Measurements from ENCODE around the gene VPS29. TPM values are rescaled to one million over a fixed set of nuclear protein-coding genes. Genes with fewer than 3 reads are reported as not detected.
A peak's percentile ranks its signal among the peaks of the same experiment; 100 is the strongest.
"Not testable (repeated sequence)": the region's sequence is repeated elsewhere in the genome, so short reads cannot be mapped to it uniquely, and the experiment has no call there.

The VPS29 gene
- total and polyA plus RNA-seq, 2 experiments from 2014 or later = 61.2 to 206 TPM

GRCh38 chr12:110531741-110532333 is 29.9 kb upstream of the VPS29 start:
- H3K4me2 ChIP-seq (ENCODE audit: unreplicated experiment) = no peak overlapping the region
- peaks cover 7% of the 10 kb centered on the region; the same call in 1 of the 2 replicates for H3K36me3 ChIP-seq (ENCODE audit: low read depth)
- no peaks in the 10 kb centered on the region; the same call in 1 of the 2 replicates for H4K20me1 ChIP-seq (ENCODE audit: insufficient read depth)
- in situ Hi-C loops (cut with MboI) = no loop called here
- peaks cover 9% of the 10 kb centered on the region; the same call in 1 of the 2 replicates for H3F3A ChIP-seq (ENCODE audit: insufficient read depth)
- WGBS, 2 experiments (ENCODE audit: low coverage in 1 of 2, low lambda C conversion rate in 2 of 2, missing lambda C conversion rate in 2 of 2) = 49% methylated on average over 2 of the region's 2 CpGs
- H2AFZ ChIP-seq = no peak overlapping the region
- no peaks in the 10 kb centered on the region for H3K9me2 ChIP-seq (ENCODE audit: insufficient read depth)
- no peaks in the 10 kb centered on the region for H3K79me2 ChIP-seq (ENCODE audit: insufficient read depth)
- H3K9me3 ChIP-seq (ENCODE audit: low read depth) = no peaks in the 10 kb centered on the region
- H3K4me3 ChIP-seq = no peak overlapping the region
- TF ChIP-seq EZH2phosphoT487 (IDR thresholded peaks at IDR 0.05; ENCODE audit: insufficient read depth, low read depth) = no peak
- TF ChIP-seq EZH2 (IDR thresholded peaks at IDR 0.05; ENCODE audit: insufficient read depth, poor library complexity, severe bottlenecking) = no peak
- no peak overlapping the region for H3K9ac ChIP-seq
- no peak overlapping the region for H3K27ac ChIP-seq
- H3K27me3 ChIP-seq (replicated peaks; ENCODE audit: insufficient read depth) = no peaks in the 10 kb centered on the region
- peak; percentile 70 for DNase-seq
- H3K4me1 ChIP-seq (ENCODE audit: insufficient read depth) = peaks cover 12% of the 10 kb centered on the region

GRCh38 chr12:110530511-110530910 is 28.6 kb upstream of the VPS29 start:
- Histone ChIP-seq H3K4me3 (no peak overlapping the region), H2AFZ (no peak overlapping the region), H3K4me2 (ENCODE audit: unreplicated experiment) (no peak overlapping the region), H3K27ac (no peak overlapping the region), H3K36me3 (ENCODE audit: low read depth) (no peaks in the 10 kb centered on the region), H3K79me2 (ENCODE audit: insufficient read depth) (no peaks in the 10 kb centered on the region), H3K4me1 (ENCODE audit: insufficient read depth) (peaks cover 12% of the 10 kb centered on the region), H3F3A (ENCODE audit: insufficient read depth) (peaks cover 9% of the 10 kb centered on the region; the same call in 1 of the 2 replicates), H4K20me1 (ENCODE audit: insufficient read depth) (no peaks in the 10 kb centered on the region; the same call in 1 of the 2 replicates), H3K9me3 (ENCODE audit: low read depth) (no peaks in the 10 kb centered on the region), H3K9ac (no peak overlapping the region), H3K9me2 (ENCODE audit: insufficient read depth) (no peaks in the 10 kb centered on the region), H3K27me3 (replicated peaks; ENCODE audit: insufficient read depth) (no peaks in the 10 kb centered on the region)
- TF ChIP-seq EZH2 (IDR thresholded peaks at IDR 0.05; ENCODE audit: insufficient read depth, poor library complexity, severe bottlenecking) (no peak), EZH2phosphoT487 (IDR thresholded peaks at IDR 0.05; ENCODE audit: insufficient read depth, low read depth) (no peak)
- no peak for DNase-seq
- 94 to 96% methylated on average over 2 of the region's 2 CpGs for WGBS, 2 experiments (ENCODE audit: low coverage in 1 of 2, low lambda C conversion rate in 2 of 2, missing lambda C conversion rate in 2 of 2)
- in situ Hi-C loops (cut with MboI) = no loop called here

- H2AFZ ChIP-seq = no peak overlapping the region
- no peaks in the 10 kb centered on the region for H3K27me3 ChIP-seq (replicated peaks; ENCODE audit: insufficient read depth)
- no peak overlapping the region for H3K4me3 ChIP-seq
- in situ Hi-C loops (cut with MboI) = no loop called here
- no peaks in the 10 kb centered on the region for H3K79me2 ChIP-seq (ENCODE audit: insufficient read depth)
- H3K27ac ChIP-seq = no peak overlapping the region
- H3K9me2 ChIP-seq (ENCODE audit: insufficient read depth) = no peaks in the 10 kb centered on the region
- H4K20me1 ChIP-seq (ENCODE audit: insufficient read depth) = no peaks in the 10 kb centered on the region; the same call in 1 of the 2 replicates
- H3K9ac ChIP-seq = no peak overlapping the region
- no peak overlapping the region for H3K4me2 ChIP-seq (ENCODE audit: unreplicated experiment)
- H3K36me3 ChIP-seq (ENCODE audit: low read depth) = no peaks in the 10 kb centered on the region
- peaks cover 12% of the 10 kb centered on the region for H3K4me1 ChIP-seq (ENCODE audit: insufficient read depth)
- no peaks in the 10 kb centered on the region for H3K9me3 ChIP-seq (ENCODE audit: low read depth)
- TF ChIP-seq EZH2phosphoT487 (IDR thresholded peaks at IDR 0.05; ENCODE audit: insufficient read depth, low read depth) (no peak), EZH2 (IDR thresholded peaks at IDR 0.05; ENCODE audit: insufficient read depth, poor library complexity, severe bottlenecking) (no peak)
- WGBS, 2 experiments (ENCODE audit: low coverage in 1 of 2, low lambda C conversion rate in 2 of 2, missing lambda C conversion rate in 2 of 2) = 86 to 91% methylated on average over 6 of the region's 6 CpGs
- no peak for DNase-seq
- peaks cover 9% of the 10 kb centered on the region; the same call in 1 of the 2 replicates for H3F3A ChIP-seq (ENCODE audit: insufficient read depth)
Measured at GRCh38 chr12:110528277-110528839, 26.4 kb upstream of the VPS29 start.

- H3F3A ChIP-seq (ENCODE audit: insufficient read depth); H3K27me3 ChIP-seq (replicated peaks; ENCODE audit: insufficient read depth); H3K9me2 ChIP-seq (ENCODE audit: insufficient read depth); H4K20me1 ChIP-seq (ENCODE audit: insufficient read depth); H3K4me1 ChIP-seq (ENCODE audit: insufficient read depth); H3K4me2 ChIP-seq (ENCODE audit: unreplicated experiment); H2AFZ ChIP-seq; H3K36me3 ChIP-seq (ENCODE audit: low read depth); in situ Hi-C loops (cut with MboI); H3K79me2 ChIP-seq (ENCODE audit: insufficient read depth); H3K4me3 ChIP-seq; H3K9me3 ChIP-seq (ENCODE audit: low read depth); H3K9ac ChIP-seq; H3K27ac ChIP-seq: not testable (repeated sequence)
- peak; percentile 11 for DNase-seq
- 92 to 94% methylated on average over 11 of the region's 11 CpGs for WGBS, 2 experiments (ENCODE audit: low coverage in 1 of 2, low lambda C conversion rate in 2 of 2, missing lambda C conversion rate in 2 of 2)
Measured at GRCh38 chr12:110520876-110521712, 19.2 kb upstream of the VPS29 start.

- H3K9me3 ChIP-seq (ENCODE audit: low read depth); H3K4me1 ChIP-seq (ENCODE audit: insufficient read depth); H3K4me3 ChIP-seq; H3K79me2 ChIP-seq (ENCODE audit: insufficient read depth); DNase-seq; H4K20me1 ChIP-seq (ENCODE audit: insufficient read depth); H3K36me3 ChIP-seq (ENCODE audit: low read depth); H3K4me2 ChIP-seq (ENCODE audit: unreplicated experiment); H3K9me2 ChIP-seq (ENCODE audit: insufficient read depth); H3K27me3 ChIP-seq (replicated peaks; ENCODE audit: insufficient read depth); H3K27ac ChIP-seq; H3F3A ChIP-seq (ENCODE audit: insufficient read depth); H3K9ac ChIP-seq; H2AFZ ChIP-seq: not testable (repeated sequence)
- in situ Hi-C loops (cut with MboI) = loop anchor here (10.0 kb wide), 1 partner anchor 77 kb away; no protein-coding TSS in a partner anchor
- WGBS, 2 experiments (ENCODE audit: low coverage in 1 of 2, low lambda C conversion rate in 2 of 2, missing lambda C conversion rate in 2 of 2) = 79 to 88% methylated on average over 8 of the region's 8 CpGs
Measured at GRCh38 chr12:110518014-110518413, 16.1 kb upstream of the VPS29 start.
